Measurements from ENCODE around the gene AKAP13. TPM values are rescaled to one million over a fixed set of nuclear protein-coding genes. Genes with fewer than 3 reads are reported as not detected.

AKAP13 gene
- total and polyA plus RNA-seq, 2 donors (not counting 1 experiment from before 2014, with no cell fraction given) = 73.8 to 358 TPM

- WGBS (ENCODE audit: insufficient coverage) = 94% methylated on average over 3 of the region's 4 CpGs
- TF ChIP-seq EZH2 (IDR thresholded peaks at IDR 0.05; ENCODE audit: borderline replicate concordance, insufficient read depth, low read depth, low read length, poor library complexity, severe bottlenecking) (no peak), CTCF (IDR thresholded peaks at IDR 0.05) (no peak)
- Histone ChIP-seq H4K20me1 (ENCODE audit: control insufficient read depth, insufficient read depth, low read length, poor library complexity, severe bottlenecking) (no peaks in the 10 kb centered on the region), H2AFZ (ENCODE audit: insufficient read depth, low read depth, low read length, poor library complexity, severe bottlenecking) (no peak overlapping the region), H3K4me3 (ENCODE audit: control extremely low read depth in 1 of 5, extremely low read depth in 1 of 5, insufficient read depth in 1 of 5, low read depth in 2 of 5, low read length in 4 of 5) (no peak overlapping the region), H3K4me2 (replicated peaks; ENCODE audit: low read depth, low read length, poor library complexity, severe bottlenecking) (no peak overlapping the region), H3K27me3 (replicated peaks in 1 of 4; ENCODE audit: control extremely low read depth in 1 of 4, control insufficient read depth in 3 of 4, insufficient read depth in 4 of 4, low read length in 3 of 4) (peaks cover 0 to 5% (median 0%) of the 10 kb centered on the region in 4 experiments), H3K36me3 (replicated peaks in 1 of 2; ENCODE audit: control extremely low read depth in 1 of 2, control insufficient read depth in 1 of 2, extremely low read depth in 1 of 2, insufficient read depth in 2 of 2, low read length in 1 of 2) (no peaks in the 10 kb centered on the region), H3K4me1 (ENCODE audit: control insufficient read depth in 2 of 2, insufficient read depth in 2 of 2, low read length in 2 of 2) (peaks cover 15 to 21% of the 10 kb centered on the region in 2 donors), H3K27ac (ENCODE audit: low read length in 2 of 2) (no peak overlapping the region), H3K9me3 (ENCODE audit: control extremely low read depth in 1 of 3, control insufficient read depth in 2 of 3, insufficient read depth in 1 of 3, low read length in 2 of 3) (peaks cover 0 to 3% (median 0%) of the 10 kb centered on the region in 3 donors), H3K9ac (ENCODE audit: low read length) (no peak overlapping the region), H3K79me2 (ENCODE audit: control insufficient read depth, insufficient read depth, low read length) (peaks cover 17% of the 10 kb centered on the region)
- Mint-ChIP-seq H3K27ac (no peak overlapping the region), H3K4me3 (no peak overlapping the region), H3K4me1 (peaks cover 24% of the 10 kb centered on the region), H3K27me3 (no peaks in the 10 kb centered on the region), H3K9me3 (ENCODE audit: insufficient read depth) (no peaks in the 10 kb centered on the region)
- DNase-seq = no peak
- ATAC-seq (ENCODE audit: low read depth) = no peak
- intact Hi-C loops (cut with micrococcal nuclease) = no loop called here
- ChIA-PET CTCF (no interaction called here), POLR2A (no interaction called here)
Measured at GRCh38 chr15:85792102-85792731, 411.8 kb downstream of the AKAP13 start.

GRCh38 chr15:85792912-85793590, 412.6 kb downstream of the AKAP13 start:
- POLR2A ChIA-PET = no interaction called here
- H3K27ac ChIP-seq (ENCODE audit: low read length in 2 of 2) = no peak overlapping the region
- no peak overlapping the region for H3K4me3 ChIP-seq (ENCODE audit: control extremely low read depth in 1 of 5, extremely low read depth in 1 of 5, insufficient read depth in 1 of 5, low read depth in 2 of 5, low read length in 4 of 5)
- no peak for TF ChIP-seq EZH2 (IDR thresholded peaks at IDR 0.05; ENCODE audit: borderline replicate concordance, insufficient read depth, low read depth, low read length, poor library complexity, severe bottlenecking)
- no peak for TF ChIP-seq CTCF (IDR thresholded peaks at IDR 0.05)
- H3K4me1 ChIP-seq (ENCODE audit: control insufficient read depth in 2 of 2, insufficient read depth in 2 of 2, low read length in 2 of 2) = peaks cover 15 to 21% of the 10 kb centered on the region in 2 donors
- H3K27me3 Mint-ChIP-seq = no peaks in the 10 kb centered on the region
- WGBS (ENCODE audit: insufficient coverage) = 89% methylated on average over 11 of the region's 14 CpGs
- peak overlapping the region; percentile 70 for H3K9ac ChIP-seq (ENCODE audit: low read length)
- H3K27ac Mint-ChIP-seq = no peak overlapping the region
- no peaks in the 10 kb centered on the region for H4K20me1 ChIP-seq (ENCODE audit: control insufficient read depth, insufficient read depth, low read length, poor library complexity, severe bottlenecking)
- CTCF ChIA-PET = no interaction called here
- peak overlapping the region; percentile 83 for H2AFZ ChIP-seq (ENCODE audit: insufficient read depth, low read depth, low read length, poor library complexity, severe bottlenecking)
- H3K4me2 ChIP-seq (replicated peaks; ENCODE audit: low read depth, low read length, poor library complexity, severe bottlenecking) = peak overlapping the region; percentile 88
- H3K9me3 Mint-ChIP-seq (ENCODE audit: insufficient read depth) = no peaks in the 10 kb centered on the region
- peaks cover 0 to 3% (median 0%) of the 10 kb centered on the region in 3 donors for H3K9me3 ChIP-seq (ENCODE audit: control extremely low read depth in 1 of 3, control insufficient read depth in 2 of 3, insufficient read depth in 1 of 3, low read length in 2 of 3)
- H3K4me1 Mint-ChIP-seq = peaks cover 24% of the 10 kb centered on the region
- H3K36me3 ChIP-seq (replicated peaks in 1 of 2; ENCODE audit: control extremely low read depth in 1 of 2, control insufficient read depth in 1 of 2, extremely low read depth in 1 of 2, insufficient read depth in 2 of 2, low read length in 1 of 2) = no peaks in the 10 kb centered on the region
- peaks cover 0 to 5% (median 0%) of the 10 kb centered on the region in 4 experiments for H3K27me3 ChIP-seq (replicated peaks in 1 of 4; ENCODE audit: control extremely low read depth in 1 of 4, control insufficient read depth in 3 of 4, insufficient read depth in 4 of 4, low read length in 3 of 4)
- intact Hi-C loops (cut with micrococcal nuclease) = no loop called here
- ATAC-seq (ENCODE audit: low read depth) (no peak), DNase-seq (no peak)
- H3K79me2 ChIP-seq (ENCODE audit: control insufficient read depth, insufficient read depth, low read length) = peaks cover 17% of the 10 kb centered on the region
- peak overlapping the region; percentile 91 for H3K4me3 Mint-ChIP-seq

Data from B cell (primary cell).